Measurements from ENCODE around the gene FHOD3.

Gene FHOD3

GRCh38 chr18:36770315-36770946 lies 472.9 kb downstream of the FHOD3 start:
- Histone ChIP-seq H3K4me2 (ENCODE audit: low read depth, low read length, poor library complexity, severe bottlenecking) (peak overlapping the region; percentile 57), H3K4me3 (ENCODE audit: low read length, poor library complexity, severe bottlenecking) (peak overlapping the region; percentile 29), H3K4me1 (ENCODE audit: insufficient read depth, low read length, poor library complexity, severe bottlenecking) (peaks cover 37% of the 10 kb centered on the region), H3K27me3 (ENCODE audit: insufficient read depth, low read length, poor library complexity, severe bottlenecking) (no peaks in the 10 kb centered on the region), H3K9me3 (ENCODE audit: insufficient read depth, low read depth, low read length) (no peaks in the 10 kb centered on the region), H3K9ac (ENCODE audit: low read depth, low read length, poor library complexity, severe bottlenecking) (peak overlapping the region; percentile 9), H3K79me2 (ENCODE audit: insufficient read depth, low read length) (no peaks in the 10 kb centered on the region), H4K20me1 (ENCODE audit: insufficient read depth, low read length, poor library complexity, severe bottlenecking) (no peaks in the 10 kb centered on the region), H3K36me3 (ENCODE audit: insufficient read depth, low read length) (no peaks in the 10 kb centered on the region), H2AFZ (ENCODE audit: low read length) (no peak overlapping the region), H3K9me2 (replicated peaks; ENCODE audit: low read depth, low read length) (no peaks in the 10 kb centered on the region), H3F3A (ENCODE audit: low read depth) (0 out of 2 replicates have a peak, but pooled peaks cover 5% of the 10 kb centered on the region)
- TF ChIP-seq EZH2phosphoT487 (IDR thresholded peaks at IDR 0.05; ENCODE audit: borderline replicate concordance) (no peak), CTCF (conservative IDR thresholded peaks at IDR 0.05; ENCODE audit: low read length) (no peak)

- Histone ChIP-seq H3K4me1 (ENCODE audit: insufficient read depth, low read length, poor library complexity, severe bottlenecking) (peaks cover 37% of the 10 kb centered on the region), H3K27me3 (ENCODE audit: insufficient read depth, low read length, poor library complexity, severe bottlenecking) (no peaks in the 10 kb centered on the region), H3K4me2 (ENCODE audit: low read depth, low read length, poor library complexity, severe bottlenecking) (peak overlapping the region; percentile 57), H3K36me3 (ENCODE audit: insufficient read depth, low read length) (no peaks in the 10 kb centered on the region), H3K9me2 (replicated peaks; ENCODE audit: low read depth, low read length) (no peaks in the 10 kb centered on the region), H3K9me3 (ENCODE audit: insufficient read depth, low read depth, low read length) (no peaks in the 10 kb centered on the region), H3K79me2 (ENCODE audit: insufficient read depth, low read length) (no peaks in the 10 kb centered on the region), H4K20me1 (ENCODE audit: insufficient read depth, low read length, poor library complexity, severe bottlenecking) (no peaks in the 10 kb centered on the region), H3F3A (ENCODE audit: low read depth) (0 out of 2 replicates have a peak, but pooled peaks cover 5% of the 10 kb centered on the region), H3K4me3 (ENCODE audit: low read length, poor library complexity, severe bottlenecking) (peak overlapping the region; percentile 29), H2AFZ (ENCODE audit: low read length) (peak overlapping the region; percentile 47), H3K9ac (ENCODE audit: low read depth, low read length, poor library complexity, severe bottlenecking) (peak overlapping the region; percentile 9)
- TF ChIP-seq CTCF (conservative IDR thresholded peaks at IDR 0.05; ENCODE audit: low read length) (no peak), EZH2phosphoT487 (IDR thresholded peaks at IDR 0.05; ENCODE audit: borderline replicate concordance) (no peak)
Measured at GRCh38 chr18:36771245-36771644, 473.7 kb downstream of the FHOD3 start.

GRCh38 chr18:36772241-36772723 lies 474.8 kb downstream of the FHOD3 start:
- Histone ChIP-seq H3F3A (ENCODE audit: low read depth) (0 out of 2 replicates have a peak, but pooled peaks cover 5% of the 10 kb centered on the region), H3K4me2 (ENCODE audit: low read depth, low read length, poor library complexity, severe bottlenecking) (no peak overlapping the region), H3K9me2 (replicated peaks; ENCODE audit: low read depth, low read length) (no peaks in the 10 kb centered on the region), H3K9me3 (ENCODE audit: insufficient read depth, low read depth, low read length) (no peaks in the 10 kb centered on the region), H2AFZ (ENCODE audit: low read length) (no peak overlapping the region), H3K27me3 (ENCODE audit: insufficient read depth, low read length, poor library complexity, severe bottlenecking) (no peaks in the 10 kb centered on the region), H3K36me3 (ENCODE audit: insufficient read depth, low read length) (no peaks in the 10 kb centered on the region), H4K20me1 (ENCODE audit: insufficient read depth, low read length, poor library complexity, severe bottlenecking) (no peaks in the 10 kb centered on the region), H3K4me3 (ENCODE audit: low read length, poor library complexity, severe bottlenecking) (no peak overlapping the region), H3K79me2 (ENCODE audit: insufficient read depth, low read length) (no peaks in the 10 kb centered on the region), H3K4me1 (ENCODE audit: insufficient read depth, low read length, poor library complexity, severe bottlenecking) (peaks cover 37% of the 10 kb centered on the region), H3K9ac (ENCODE audit: low read depth, low read length, poor library complexity, severe bottlenecking) (no peak overlapping the region)
- TF ChIP-seq EZH2phosphoT487 (IDR thresholded peaks at IDR 0.05; ENCODE audit: borderline replicate concordance), result no peak
- TF ChIP-seq CTCF (conservative IDR thresholded peaks at IDR 0.05; ENCODE audit: low read length), result no peak
